Liver (tissue), 9 donors: ENCODE results near the gene EXT2. TPM values are rescaled to one million over a fixed set of nuclear protein-coding genes. Genes with fewer than 3 reads are reported as not detected.

Experiments
- DNase-seq: peaks from one replicate; pipeline ENCODE4 v3.0.0-alpha.2; 2017; ENCODE audit warnings: low spot score
- H3K27ac ChIP-seq, 2 donors: one replicate each; pipeline ENCODE4 v1.7.0; 2013; ENCODE audit warnings: inconsistent platforms in 2 of 2, low read length in 2 of 2, control low read depth in 1 of 2, low read depth in 1 of 2, mild to moderate bottlenecking in 1 of 2
- H3K27me3 ChIP-seq, 4 donors: one replicate each; pipeline versions ENCODE4 v1.6.1 to v1.7.0; 2013; ENCODE audit warnings: low read length in 3 of 4, inconsistent platforms in 1 of 4, mild to moderate bottlenecking in 1 of 4, moderate library complexity in 1 of 4; ENCODE audit not compliant: control insufficient read depth in 4 of 4, insufficient read depth in 4 of 4
- H3K36me3 ChIP-seq, 4 donors: one replicate each; pipeline versions ENCODE4 v1.6.1 to v1.7.0; 2013; ENCODE audit warnings: low read length in 3 of 4, mild to moderate bottlenecking in 3 of 4, low read depth in 1 of 4, moderate library complexity in 1 of 4; ENCODE audit not compliant: control insufficient read depth in 4 of 4, insufficient read depth in 3 of 4
- H3K4me1 ChIP-seq, 4 donors: one replicate each; pipeline versions ENCODE4 v1.6.1 to v1.7.0; 2013; ENCODE audit warnings: low read length in 3 of 4, mild to moderate bottlenecking in 3 of 4, moderate library complexity in 1 of 4; ENCODE audit not compliant: control insufficient read depth in 4 of 4, insufficient read depth in 4 of 4
- H3K4me3 ChIP-seq, 3 donors: one replicate each; pipeline versions ENCODE4 v1.6.1 to v1.7.0; 2013; ENCODE audit warnings: low read length in 3 of 3, control low read depth in 1 of 3, low read depth in 1 of 3, mild to moderate bottlenecking in 1 of 3
- H3K9ac ChIP-seq, 2 donors: one replicate each; pipeline ENCODE4 v1.7.0; 2013; ENCODE audit warnings: low read length in 2 of 2, mild to moderate bottlenecking in 2 of 2, moderate library complexity in 2 of 2, control low read depth in 1 of 2, low read depth in 1 of 2
- H3K9me3 ChIP-seq, 4 donors: one replicate each; pipeline versions ENCODE4 v1.6.1 to v1.7.0; 2013; ENCODE audit warnings: low read length in 3 of 4; ENCODE audit not compliant: control insufficient read depth in 4 of 4
- ATF3 ChIP-seq: IDR thresholded peaks from 2 replicates; pipeline ENCODE4 v1.6.1; 2016; ENCODE audit warnings: antibody characterized with exemption
- FOXA1 ChIP-seq: IDR thresholded peaks from 2 replicates; pipeline ENCODE4 v1.6.1; 2016; ENCODE audit warnings: antibody characterized with exemption
- GABPA ChIP-seq, 2 donors: IDR thresholded peaks in 1 of 2; conservative IDR thresholded peaks in 1 of 2; 2 replicates each; pipeline ENCODE4 v1.6.1; 2016; ENCODE audit warnings: antibody characterized with exemption in 2 of 2, mild to moderate bottlenecking in 1 of 2, moderate library complexity in 1 of 2
- HNF4A ChIP-seq, 2 donors: conservative IDR thresholded peaks; 2 replicates each; pipeline ENCODE4 v1.6.1; 2016; ENCODE audit warnings: antibody characterized with exemption in 2 of 2, mild to moderate bottlenecking in 2 of 2
- HNF4G ChIP-seq: IDR thresholded peaks from 2 replicates; pipeline ENCODE4 v1.6.1; 2016; ENCODE audit warnings: antibody characterized with exemption
- JUND ChIP-seq, 2 donors: IDR thresholded peaks; 2 replicates each; pipeline ENCODE4 v1.6.1; 2016; ENCODE audit warnings: antibody characterized with exemption in 2 of 2
- RAD21 ChIP-seq, 2 donors: IDR thresholded peaks; 2 replicates each; pipeline ENCODE4 v1.6.1; 2016; ENCODE audit warnings: antibody characterized with exemption in 2 of 2, mild to moderate bottlenecking in 2 of 2
- YY1 ChIP-seq: IDR thresholded peaks from 2 replicates; pipeline ENCODE4 v1.6.1; 2016; ENCODE audit warnings: antibody characterized with exemption, mild to moderate bottlenecking
- ZBTB33 ChIP-seq: IDR thresholded peaks from 2 replicates; pipeline ENCODE4 v1.6.1; 2016; ENCODE audit warnings: antibody characterized with exemption
- WGBS: extraction: QIAGEN DNeasy Blood & Tissue Kit; methylation state at CpG from one replicate; pipeline ENCODE4 v1.1.7; 2013; 5-methylcytosine and 5-hydroxymethylcytosine counted together
- polyA plus RNA-seq, 2 donors: library from polyadenylated mRNA; stranded (reverse) in 1 of 2; unstranded in 1 of 2; fragments of 200-250 nt in 1 of 2; fragments of >200 nt in 1 of 2; fragmentation: Nextera tagmentation in 1 of 2; extraction: Ambion mirVana in 1 of 2; gene quantifications; one replicate each; pipeline versions ENCODE4 v1.2.1 to v1.2.3, GENCODE V29; 2013 to 2015
- total RNA-seq, 2 donors: library from RNA; depleted of rRNA; stranded (reverse); fragments of >200 nt; gene quantifications; one replicate each; pipeline ENCODE4 v1.2.3, GENCODE V29; 2014
- TF ChIP-seq, protein P1 (sequence below): IDR thresholded peaks from 2 replicates; pipeline ENCODE4 v1.6.1; 2016; ENCODE audit warnings: antibody characterized with exemption
- TF ChIP-seq, protein P2 (sequence below): fragments of 150-350 bp; IDR thresholded peaks from 2 replicates; pipeline ENCODE4 v1.5.1; 2017; ENCODE audit warnings: improper control_type of control experiment, low read depth, low read length; ENCODE audit not compliant: missing input control
- donor health status: healthy.
- donor health status: healthy.
- donor health status: healthy.
- donor health status: healthy.
- donor health status: healthy.

Gene EXT2
- total and polyA plus RNA-seq, 4 donors = 8.4 to 36.1 (median 29.8) TPM

- no peak for TF ChIP-seq ATF3
- no peak for TF ChIP-seq YY1
- no peak for TF ChIP-seq HNF4A (conservative IDR thresholded peaks at IDR 0.05)
- TF ChIP-seq, protein P1, sequence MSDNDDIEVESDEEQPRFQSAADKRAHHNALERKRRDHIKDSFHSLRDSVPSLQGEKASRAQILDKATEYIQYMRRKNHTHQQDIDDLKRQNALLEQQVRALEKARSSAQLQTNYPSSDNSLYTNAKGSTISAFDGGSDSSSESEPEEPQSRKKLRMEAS = no peak
Measured at GRCh38 chr11:44261800-44262591, 166.5 kb downstream of the EXT2 start (continued).

GRCh38 chr11:44263738-44264437 is 168.4 kb downstream of the EXT2 start:
- no peaks in the 10 kb centered on the region for H3K9me3 ChIP-seq
- 86% methylated on average over 20 of the region's 20 CpGs for WGBS
- no peaks in the 10 kb centered on the region for H3K27me3 ChIP-seq
- H3K4me1 ChIP-seq = no peaks in the 10 kb centered on the region
- no peak overlapping the region for H3K4me3 ChIP-seq
- H3K27ac ChIP-seq = no peak overlapping the region
- TF ChIP-seq HNF4G = no peak
- TF ChIP-seq ZBTB33 = no peak
- TF ChIP-seq, protein P1 = no peak
- H3K9ac ChIP-seq = no peak overlapping the region
- H3K36me3 ChIP-seq = no peaks in the 10 kb centered on the region
- no peak for DNase-seq

DNA sequence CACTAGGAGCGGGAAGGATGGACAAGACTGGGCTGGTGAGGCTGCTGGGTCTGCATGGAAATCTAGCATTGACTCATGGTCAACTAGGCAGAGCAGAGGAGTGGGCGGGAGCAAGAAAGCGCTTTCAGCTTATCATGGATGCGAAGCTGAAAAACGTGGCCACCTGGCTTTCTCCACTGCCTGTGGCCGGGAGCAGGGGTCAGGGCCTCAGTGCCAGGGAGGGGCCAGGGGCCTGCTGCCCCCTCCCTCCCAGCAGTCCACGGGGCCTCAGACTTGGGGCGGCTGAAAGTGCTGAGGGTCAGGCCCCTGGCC is 168.9 kb downstream of the EXT2 start:
- no peak overlapping the region for H3K27ac ChIP-seq
- H3K4me3 ChIP-seq = no peak overlapping the region
- 80% methylated on average over 8 of the region's 8 CpGs for WGBS
- H3K4me1 ChIP-seq = no peaks in the 10 kb centered on the region
- H3K36me3 ChIP-seq = no peaks in the 10 kb centered on the region
- no peak for DNase-seq
- no peak overlapping the region for H3K9ac ChIP-seq
- H3K9me3 ChIP-seq = no peaks in the 10 kb centered on the region
- TF ChIP-seq GABPA (IDR thresholded peaks at IDR 0.05 in 1 of 2, conservative IDR thresholded peaks at IDR 0.05 in 1 of 2) (no peak), ATF3 (no peak), FOXA1 (no peak), JUND (IDR thresholded peaks at IDR 0.05) (no peak), RAD21 (IDR thresholded peaks at IDR 0.05) (no peak), HNF4A (conservative IDR thresholded peaks at IDR 0.05) (no peak)
- TF ChIP-seq, protein P2, sequence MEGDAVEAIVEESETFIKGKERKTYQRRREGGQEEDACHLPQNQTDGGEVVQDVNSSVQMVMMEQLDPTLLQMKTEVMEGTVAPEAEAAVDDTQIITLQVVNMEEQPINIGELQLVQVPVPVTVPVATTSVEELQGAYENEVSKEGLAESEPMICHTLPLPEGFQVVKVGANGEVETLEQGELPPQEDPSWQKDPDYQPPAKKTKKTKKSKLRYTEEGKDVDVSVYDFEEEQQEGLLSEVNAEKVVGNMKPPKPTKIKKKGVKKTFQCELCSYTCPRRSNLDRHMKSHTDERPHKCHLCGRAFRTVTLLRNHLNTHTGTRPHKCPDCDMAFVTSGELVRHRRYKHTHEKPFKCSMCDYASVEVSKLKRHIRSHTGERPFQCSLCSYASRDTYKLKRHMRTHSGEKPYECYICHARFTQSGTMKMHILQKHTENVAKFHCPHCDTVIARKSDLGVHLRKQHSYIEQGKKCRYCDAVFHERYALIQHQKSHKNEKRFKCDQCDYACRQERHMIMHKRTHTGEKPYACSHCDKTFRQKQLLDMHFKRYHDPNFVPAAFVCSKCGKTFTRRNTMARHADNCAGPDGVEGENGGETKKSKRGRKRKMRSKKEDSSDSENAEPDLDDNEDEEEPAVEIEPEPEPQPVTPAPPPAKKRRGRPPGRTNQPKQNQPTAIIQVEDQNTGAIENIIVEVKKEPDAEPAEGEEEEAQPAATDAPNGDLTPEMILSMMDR = no peak
- no peaks in the 10 kb centered on the region for H3K27me3 ChIP-seq
